A549 (cell line): ENCODE data around the gene PFKM. TPM values are rescaled to one million over a fixed set of nuclear protein-coding genes. Genes with fewer than 3 reads are reported as not detected.
A peak's percentile ranks its signal among the peaks of the same experiment; 100 is the strongest.

ENCODE experiments used
- ATAC-seq, 2 experiments: fragments of 200-7000 bp in 1 of 2; fragments of >200 bp in 1 of 2; cut with Nextera tagmentation in 1 of 2; cut with Tn5 transposase in 1 of 2; 3 replicates each; pipeline versions ENCODE4 v1.8.0 to v1.9.1; 2018 to 2020; ENCODE audit warnings: mild to moderate bottlenecking in 1 of 2, moderate library complexity in 1 of 2
- CTCF ChIA-PET: fragments of 300-600 bp; sonication (Branson Sonifier 250); formaldehyde crosslinking; extraction: SDS; loops from one replicate; lab custom pipeline; 2021; ENCODE audit warnings: antibody characterized with exemption, inconsistent platforms; lab: Yijun Ruan, JAX
- POLR2A ChIA-PET: fragments of 350-600 bp; formaldehyde crosslinking; extraction: SDS; loops from one replicate; lab custom pipeline; 2021; ENCODE audit warnings: antibody characterized with exemption, inconsistent platforms; lab: Yijun Ruan, JAX
- DNase-seq, 2 experiments: peaks; one replicate each; pipeline versions ENCODE4 v3.0.0 to v3.0.0-alpha.2; 2011 to 2016; ENCODE audit warnings: low read depth in 1 of 2, low spot score in 1 of 2
- FAIRE-seq: peaks from 2 replicates; lab custom pipeline; 2011; peaks lifted over from hg19 to GRCh38; lab: Jason Lieb, UNC
- H3K27ac ChIP-seq, 2 experiments: fragments of >200 bp; sonication (Bioruptor Twin); formaldehyde crosslinking; 3 replicates each; pipeline ENCODE4 v1.5.1; 2016 to 2017
- H3K4me1 ChIP-seq: fragments of >200 bp; sonication (Bioruptor Twin); formaldehyde crosslinking; 3 replicates; pipeline ENCODE4 v1.6.1; 2016
- H3K4me2 ChIP-seq: fragments of >200 bp; sonication (Bioruptor Twin); formaldehyde crosslinking; 3 replicates; pipeline ENCODE4 v1.6.1; 2016
- H3K4me3 ChIP-seq: fragments of >200 bp; sonication (Bioruptor Twin); formaldehyde crosslinking; 3 replicates; pipeline ENCODE4 v1.5.1; 2016
- H3K9me3 ChIP-seq: fragments of >200 bp; sonication (Bioruptor Twin); formaldehyde crosslinking; 3 replicates; pipeline ENCODE4 v1.6.1; 2016
- CEBPB ChIP-seq, 2 experiments: fragments of >200 bp in 1 of 2; sonication (Bioruptor Twin) in 1 of 2; formaldehyde crosslinking in 1 of 2; IDR thresholded peaks; 2 replicates each; pipeline ENCODE4 v1.6.1; 2012 to 2016
- E2F6 ChIP-seq: IDR thresholded peaks from 2 replicates; pipeline ENCODE4 v1.6.1; 2012; ENCODE audit warnings: low read depth, borderline replicate concordance
- EHF ChIP-seq: fragments of 250-450 bp; sonication (Bioruptor Pico); IDR thresholded peaks from 2 replicates; pipeline ENCODE4 v1.5.0; 2020; ENCODE audit warnings: mild to moderate bottlenecking
- EHMT2 ChIP-seq: fragments of 200-600 bp; sonication (generic); IDR thresholded peaks from 2 replicates; pipeline ENCODE4 v1.6.1; 2016; ENCODE audit warnings: antibody characterized with exemption, low read depth, mild to moderate bottlenecking, moderate library complexity
- ESRRA ChIP-seq: fragments of 150-350 bp; IDR thresholded peaks from 2 replicates; pipeline ENCODE4 v1.6.1; 2014; ENCODE audit warnings: mild to moderate bottlenecking, low read length, borderline replicate concordance
- GATA3 ChIP-seq: IDR thresholded peaks from 2 replicates; pipeline ENCODE4 v1.6.1; 2012; ENCODE audit warnings: borderline replicate concordance
- HES2 ChIP-seq: fragments of >200 bp; sonication (Bioruptor Twin); formaldehyde crosslinking; IDR thresholded peaks from 2 replicates; pipeline ENCODE4 v1.6.1; 2016
- HOXB13 ChIP-seq: fragments of 250-450 bp; sonication (Bioruptor Pico); IDR thresholded peaks from 2 replicates; pipeline ENCODE4 v1.5.0; 2020; ENCODE audit warnings: low read depth, mild to moderate bottlenecking, moderate library complexity
- JUNB ChIP-seq: fragments of >200 bp; sonication (Bioruptor Twin); formaldehyde crosslinking; IDR thresholded peaks from 2 replicates; pipeline ENCODE4 v1.6.1; 2016
- KDM1A ChIP-seq: fragments of 200-600 bp; sonication (generic); IDR thresholded peaks from 2 replicates; pipeline ENCODE4 v1.6.1; 2016; ENCODE audit warnings: low read depth, mild to moderate bottlenecking
- MAFK ChIP-seq: fragments of 450-650 bp; IDR thresholded peaks from 2 replicates; pipeline ENCODE4 v1.6.1; 2014; ENCODE audit not compliant: partially characterized antibody
- MAX ChIP-seq: IDR thresholded peaks from 2 replicates; pipeline ENCODE4 v1.6.1; 2012
- MYC ChIP-seq: IDR thresholded peaks from 2 replicates; pipeline ENCODE4 v1.6.1; 2012; ENCODE audit warnings: mild to moderate bottlenecking, inconsistent platforms, low read length, improper control_type of control experiment, borderline replicate concordance
- NFE2L2 ChIP-seq: fragments of 150-350 bp; conservative IDR thresholded peaks from 2 replicates; pipeline ENCODE4 v1.6.1; 2014; ENCODE audit warnings: low read length
- RARB ChIP-seq: fragments of 250-450 bp; sonication (Bioruptor Pico); IDR thresholded peaks from 2 replicates; pipeline ENCODE4 v1.8.0; 2021; ENCODE audit warnings: mild to moderate bottlenecking, moderate library complexity
- RFX5 ChIP-seq: fragments of 450-650 bp; IDR thresholded peaks from 2 replicates; pipeline ENCODE4 v1.7.1; 2014; ENCODE audit warnings: antibody characterized with exemption, mild to moderate bottlenecking, moderate library complexity
- TP53 ChIP-seq: fragments of 250-450 bp; sonication (Bioruptor Pico); IDR thresholded peaks from 2 replicates; pipeline ENCODE4 v1.5.0; 2021; ENCODE audit warnings: mild to moderate bottlenecking, moderate library complexity
- ZC3H11A ChIP-seq: fragments of 450-650 bp; IDR thresholded peaks from 2 replicates; pipeline ENCODE4 v1.6.1; 2014; ENCODE audit warnings: antibody characterized with exemption, mild to moderate bottlenecking
- ZNF302 ChIP-seq: fragments of 250-450 bp; sonication (Bioruptor Pico); IDR thresholded peaks from 2 replicates; pipeline ENCODE4 v1.9.0; 2021; ENCODE audit warnings: inconsistent platforms, mild to moderate bottlenecking, moderate library complexity
- WGBS: methylation state at CpG from one replicate; pipeline ENCODE4 v1.1.6; 2017; ENCODE audit errors: missing lambda C conversion rate; 5-methylcytosine and 5-hydroxymethylcytosine counted together
- polyA plus RNA-seq, 4 experiments: library from polyadenylated mRNA; depleted of rRNA in 3 of 4; stranded (reverse); fragments of >200 nt; fragmentation: RNase III in 1 of 4; extraction: RNeasy Plus Mini Kit Qiagen cat#74134 plus additional on column Dnase treatment in 1 of 4; gene quantifications; 2 replicates in 3 of 4; 3 replicates in 1 of 4; pipeline ENCODE4 v1.2.3, GENCODE V29; 2011 to 2017
- TF ChIP-seq, protein P1 (sequence below): fragments of 200-600 bp; sonication (generic); IDR thresholded peaks from 2 replicates; pipeline ENCODE4 v1.6.1; 2016; ENCODE audit warnings: antibody characterized with exemption, mild to moderate bottlenecking, moderate library complexity
- TF ChIP-seq, protein P2 (sequence below): fragments of 450-650 bp; IDR thresholded peaks from 2 replicates; pipeline ENCODE4 v1.6.1; 2014; ENCODE audit warnings: antibody characterized with exemption
- TF ChIP-seq, protein P3 (sequence below): fragments of 250-450 bp; sonication (Bioruptor Pico); IDR thresholded peaks from 2 replicates; pipeline ENCODE4 v1.5.0; 2021; ENCODE audit warnings: mild to moderate bottlenecking, moderate library complexity, borderline replicate concordance

PFKM gene
- polyA plus RNA-seq, 2 of the 4 experiments (the other 2 are of a cell fraction), result 41.1 to 43.0 TPM

- Histone ChIP-seq H3K4me1 (peaks cover 7% of the 10 kb centered on the region; the same call in 2 of the 3 replicates), H3K4me3 (peak overlapping the region; percentile 64), H3K9me3 (no peaks in the 10 kb centered on the region), H3K4me2 (peak overlapping the region; percentile 81), H3K27ac (peak overlapping the region; percentile 64 to 84; a peak in 5 of 6 replicates)
- TF ChIP-seq ESRRA, result no peak
- TF ChIP-seq, protein P1, sequence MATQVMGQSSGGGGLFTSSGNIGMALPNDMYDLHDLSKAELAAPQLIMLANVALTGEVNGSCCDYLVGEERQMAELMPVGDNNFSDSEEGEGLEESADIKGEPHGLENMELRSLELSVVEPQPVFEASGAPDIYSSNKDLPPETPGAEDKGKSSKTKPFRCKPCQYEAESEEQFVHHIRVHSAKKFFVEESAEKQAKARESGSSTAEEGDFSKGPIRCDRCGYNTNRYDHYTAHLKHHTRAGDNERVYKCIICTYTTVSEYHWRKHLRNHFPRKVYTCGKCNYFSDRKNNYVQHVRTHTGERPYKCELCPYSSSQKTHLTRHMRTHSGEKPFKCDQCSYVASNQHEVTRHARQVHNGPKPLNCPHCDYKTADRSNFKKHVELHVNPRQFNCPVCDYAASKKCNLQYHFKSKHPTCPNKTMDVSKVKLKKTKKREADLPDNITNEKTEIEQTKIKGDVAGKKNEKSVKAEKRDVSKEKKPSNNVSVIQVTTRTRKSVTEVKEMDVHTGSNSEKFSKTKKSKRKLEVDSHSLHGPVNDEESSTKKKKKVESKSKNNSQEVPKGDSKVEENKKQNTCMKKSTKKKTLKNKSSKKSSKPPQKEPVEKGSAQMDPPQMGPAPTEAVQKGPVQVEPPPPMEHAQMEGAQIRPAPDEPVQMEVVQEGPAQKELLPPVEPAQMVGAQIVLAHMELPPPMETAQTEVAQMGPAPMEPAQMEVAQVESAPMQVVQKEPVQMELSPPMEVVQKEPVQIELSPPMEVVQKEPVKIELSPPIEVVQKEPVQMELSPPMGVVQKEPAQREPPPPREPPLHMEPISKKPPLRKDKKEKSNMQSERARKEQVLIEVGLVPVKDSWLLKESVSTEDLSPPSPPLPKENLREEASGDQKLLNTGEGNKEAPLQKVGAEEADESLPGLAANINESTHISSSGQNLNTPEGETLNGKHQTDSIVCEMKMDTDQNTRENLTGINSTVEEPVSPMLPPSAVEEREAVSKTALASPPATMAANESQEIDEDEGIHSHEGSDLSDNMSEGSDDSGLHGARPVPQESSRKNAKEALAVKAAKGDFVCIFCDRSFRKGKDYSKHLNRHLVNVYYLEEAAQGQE, result no peak
- no peak for TF ChIP-seq ZC3H11A
- TF ChIP-seq EHMT2, result no peak
- TF ChIP-seq NFE2L2, result no peak
- ChIA-PET CTCF (interaction anchor here (0.7 to 5.7 kb wide), 13 partner anchors 9 to 445 kb away, joined by 3 to 63 read pairs (median 4); no protein-coding TSS in a partner anchor), POLR2A (interaction anchor here (0.6 to 1.0 kb wide), 4 partner anchors 12 to 362 kb away, joined by 3 to 6 read pairs (median 4); partner anchors contain the start of gene ASB8)
- FAIRE-seq, result no peak
- 24% methylated on average over 7 of the region's 7 CpGs for WGBS
- no peak for ATAC-seq
- no peak for DNase-seq
Measured at GRCh38 chr12:48182631-48183030, 63.5 kb downstream of the PFKM start.

GRCh38 chr12:48183091-48183875 is 64.1 kb downstream of the PFKM start, which contains the start of gene CCDC184:
Gene CCDC184 (plus strand): TSS chr12:48183644. CDS start chr12:48184123, 479 bp downstream.
- POLR2A ChIA-PET, result interaction anchor here (0.6 to 1.0 kb wide), 4 partner anchors 12 to 363 kb away, joined by 3 to 6 read pairs (median 4); partner anchors contain the start of gene ASB8
- ATAC-seq (peak; percentile 85 to 88), FAIRE-seq (peak; percentile 36), DNase-seq (peak; percentile 83 to 90)
- H3K4me3 ChIP-seq, result peak within 1 kb of the TSS; percentile 64
- 1% methylated on average over 56 of the region's 61 CpGs for WGBS
- no peaks in the 10 kb centered on the region for H3K9me3 ChIP-seq
- peak within 1 kb of the TSS; percentile 81 for H3K4me2 ChIP-seq
- CTCF ChIA-PET, result interaction anchor here (0.7 to 5.7 kb wide), 15 partner anchors 9 to 444 kb away, joined by 3 to 63 read pairs (median 4); no protein-coding TSS in a partner anchor
- peak within 1 kb of the TSS; percentile 64 to 84 for H3K27ac ChIP-seq
- H3K4me1 ChIP-seq, result peaks cover 7% of the 10 kb centered on the region; the same call in 2 of the 3 replicates
- no peak for TF ChIP-seq HES2
- no peak for TF ChIP-seq MAFK
- no peak for TF ChIP-seq ZNF302
- TF ChIP-seq E2F6, result peak; percentile 45; the same call in 1 of the 2 replicates
- TF ChIP-seq RARB, result no peak
- TF ChIP-seq EHF, result no peak
- no peak for TF ChIP-seq TP53 (CRISPR knock-in tag)
- no peak for TF ChIP-seq NFE2L2
- TF ChIP-seq MYC, result no peak
- peak; percentile 79; the same call in 1 of the 2 replicates for TF ChIP-seq KDM1A
- TF ChIP-seq, protein P2, sequence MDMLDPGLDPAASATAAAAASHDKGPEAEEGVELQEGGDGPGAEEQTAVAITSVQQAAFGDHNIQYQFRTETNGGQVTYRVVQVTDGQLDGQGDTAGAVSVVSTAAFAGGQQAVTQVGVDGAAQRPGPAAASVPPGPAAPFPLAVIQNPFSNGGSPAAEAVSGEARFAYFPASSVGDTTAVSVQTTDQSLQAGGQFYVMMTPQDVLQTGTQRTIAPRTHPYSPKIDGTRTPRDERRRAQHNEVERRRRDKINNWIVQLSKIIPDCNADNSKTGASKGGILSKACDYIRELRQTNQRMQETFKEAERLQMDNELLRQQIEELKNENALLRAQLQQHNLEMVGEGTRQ, result no peak
- TF ChIP-seq HOXB13 (CRISPR knock-in tag), result no peak
- TF ChIP-seq GATA3, result no peak
- TF ChIP-seq, protein P1, result no peak
- no peak for TF ChIP-seq EHMT2
- TF ChIP-seq, protein P3, sequence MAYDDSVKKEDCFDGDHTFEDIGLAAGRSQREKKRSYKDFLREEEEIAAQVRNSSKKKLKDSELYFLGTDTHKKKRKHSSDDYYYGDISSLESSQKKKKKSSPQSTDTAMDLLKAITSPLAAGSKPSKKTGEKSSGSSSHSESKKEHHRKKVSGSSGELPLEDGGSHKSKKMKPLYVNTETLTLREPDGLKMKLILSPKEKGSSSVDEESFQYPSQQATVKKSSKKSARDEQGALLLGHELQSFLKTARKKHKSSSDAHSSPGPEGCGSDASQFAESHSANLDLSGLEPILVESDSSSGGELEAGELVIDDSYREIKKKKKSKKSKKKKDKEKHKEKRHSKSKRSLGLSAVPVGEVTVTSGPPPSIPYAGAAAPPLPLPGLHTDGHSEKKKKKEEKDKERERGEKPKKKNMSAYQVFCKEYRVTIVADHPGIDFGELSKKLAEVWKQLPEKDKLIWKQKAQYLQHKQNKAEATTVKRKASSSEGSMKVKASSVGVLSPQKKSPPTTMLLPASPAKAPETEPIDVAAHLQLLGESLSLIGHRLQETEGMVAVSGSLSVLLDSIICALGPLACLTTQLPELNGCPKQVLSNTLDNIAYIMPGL (CRISPR knock-in tag), result peak; percentile 83
- no peak for TF ChIP-seq CEBPB (IDR thresholded peaks at IDR 0.05)
- TF ChIP-seq RFX5, result peak; percentile 69; the same call in 1 of the 2 replicates
- TF ChIP-seq MAX, result peak; percentile 10; the same call in 1 of the 2 replicates
- no peak for TF ChIP-seq JUNB
